Endothelial cell of umbilical vein (primary cell): Measurements from ENCODE around the gene KIFC1. TPM values are rescaled to one million over a fixed set of nuclear protein-coding genes. Genes with fewer than 3 reads are reported as not detected.
"Not testable (repeated sequence)": the region's sequence is repeated elsewhere in the genome, so short reads cannot be mapped to it uniquely, and the experiment has no call there.

Experiments used
- BruUV-seq: library from RNA; stranded (reverse); fragments of 400-500 nt; replicated peaks from 2 replicates; lab custom pipeline; 2021; lab: Mats Ljungman, UMichigan
- CTCF ChIA-PET: fragments of 300-600, 350-600 bp; sonication (Branson Sonifier 250); formaldehyde crosslinking; loops from one replicate; lab custom pipeline; 2021; ENCODE audit warnings: antibody characterized with exemption, inconsistent platforms; lab: Charles Lee
- POLR2A ChIA-PET: fragments of 300-600, 350-600 bp; sonication (Branson Sonifier 250); formaldehyde crosslinking; loops from one replicate; lab custom pipeline; 2021; ENCODE audit warnings: antibody characterized with exemption, inconsistent platforms; lab: Charles Lee
- DNase-seq: peaks from one replicate; pipeline ENCODE4 v3.0.0-alpha.2; 2011; ENCODE audit warnings: low read depth, low spot score
- FAIRE-seq: peaks from 2 replicates; lab custom pipeline; 2011; peaks lifted over from hg19 to GRCh38; lab: Jason Lieb, UNC
- H2AFZ ChIP-seq: 2 replicates; pipeline ENCODE4 v1.6.0; 2012; ENCODE audit warnings: low read depth, low read length, control low read depth, inconsistent platforms
- H3K27ac ChIP-seq: 2 replicates; pipeline ENCODE4 v1.5.1; 2011; ENCODE audit warnings: low read depth, mild to moderate bottlenecking, control low read depth, low read length, moderate library complexity; ENCODE audit not compliant: insufficient read depth
- H3K27me3 ChIP-seq, 2 experiments: 2 replicates each; pipeline versions ENCODE4 v1.6.0 to v1.6.1; 2011; ENCODE audit warnings: low read length in 2 of 2, mixed read lengths in 1 of 2; ENCODE audit not compliant: control insufficient read depth in 2 of 2, insufficient read depth in 2 of 2
- H3K36me3 ChIP-seq, 2 experiments: 2 replicates in 1 of 2; 3 replicates in 1 of 2; pipeline ENCODE4 v1.5.1; 2011; ENCODE audit warnings: low read length in 2 of 2, mild to moderate bottlenecking in 1 of 2, moderate library complexity in 1 of 2; ENCODE audit not compliant: control insufficient read depth in 2 of 2, insufficient read depth in 2 of 2; ENCODE audit errors: extremely low read depth in 1 of 2
- H3K4me1 ChIP-seq: 3 replicates; pipeline ENCODE4 v1.5.1; 2011; ENCODE audit warnings: mild to moderate bottlenecking, low read length; ENCODE audit not compliant: control insufficient read depth, insufficient read depth; ENCODE audit errors: extremely low read depth
- H3K4me2 ChIP-seq: 2 replicates; pipeline ENCODE4 v1.6.1; 2011; ENCODE audit warnings: low read length, control low read depth, mixed read lengths; ENCODE audit not compliant: insufficient read depth
- H3K4me3 ChIP-seq, 3 experiments: fragments of 200-600 bp in 1 of 3; sonication (generic), shearing (Covaris generic) in 1 of 3; replicated peaks in 1 of 3; 2 replicates each; pipeline ENCODE4 v1.5.1; 2011 to 2016; ENCODE audit warnings: control low read depth in 3 of 3, low read length in 3 of 3, mild to moderate bottlenecking in 2 of 3, inconsistent platforms in 1 of 3, low read depth in 1 of 3, moderate library complexity in 1 of 3; ENCODE audit not compliant: insufficient read depth in 1 of 3
- H3K79me2 ChIP-seq: 2 replicates; pipeline ENCODE4 v1.6.0; 2012; ENCODE audit warnings: low read length, inconsistent platforms; ENCODE audit not compliant: control insufficient read depth, insufficient read depth
- H3K9ac ChIP-seq: replicated peaks from 2 replicates; pipeline ENCODE3; 2011; ENCODE audit warnings: low read length, control low read depth; ENCODE audit not compliant: insufficient read depth; ENCODE audit errors: extremely low read depth
- H3K9me1 ChIP-seq: replicated peaks from 3 replicates; pipeline ENCODE4 v1.6.0; 2011; ENCODE audit warnings: mild to moderate bottlenecking, low read length; ENCODE audit not compliant: control insufficient read depth, insufficient read depth; ENCODE audit errors: extremely low read depth
- H3K9me3 ChIP-seq: replicated peaks from 2 replicates; pipeline ENCODE4 v1.5.1; 2012; ENCODE audit warnings: low read length, inconsistent platforms; ENCODE audit not compliant: control insufficient read depth, insufficient read depth
- H4K20me1 ChIP-seq: replicated peaks from 2 replicates; pipeline ENCODE3; 2011; ENCODE audit warnings: mild to moderate bottlenecking, low read length; ENCODE audit not compliant: control insufficient read depth, insufficient read depth; ENCODE audit errors: extremely low read depth
- EZH2 ChIP-seq: IDR thresholded peaks from 2 replicates; pipeline ENCODE4 v1.6.1; 2012; ENCODE audit warnings: borderline replicate concordance, low read depth, mild to moderate bottlenecking, moderate library complexity, low read length, inconsistent platforms; ENCODE audit not compliant: severe bottlenecking
- FOS ChIP-seq: IDR thresholded peaks from 2 replicates; pipeline ENCODE4 v1.6.1; 2011; ENCODE audit warnings: mild to moderate bottlenecking, low read length, moderate library complexity, borderline replicate concordance; ENCODE audit not compliant: insufficient read depth
- GATA2 ChIP-seq: IDR thresholded peaks from 2 replicates; pipeline ENCODE4 v1.7.0; 2011; ENCODE audit warnings: low read depth, mild to moderate bottlenecking, moderate library complexity, mixed read lengths, low read length; ENCODE audit not compliant: insufficient read length, insufficient read depth
- JUN ChIP-seq: IDR thresholded peaks from 2 replicates; pipeline ENCODE4 v1.6.1; 2011; ENCODE audit warnings: borderline replicate concordance, low read depth; ENCODE audit not compliant: insufficient read length, insufficient read depth
- MAX ChIP-seq: IDR thresholded peaks from 2 replicates; pipeline ENCODE4 v1.6.1; 2011; ENCODE audit not compliant: insufficient read depth, insufficient read length
- MYC ChIP-seq: IDR thresholded peaks from one replicate; pipeline ENCODE4 v1.6.1; 2011; ENCODE audit warnings: mild to moderate bottlenecking, low read depth, low read length
- POLR2A ChIP-seq: IDR thresholded peaks from 2 replicates; pipeline ENCODE4 v1.6.1; 2012; ENCODE audit warnings: low read depth, mild to moderate bottlenecking, control low read depth, low read length
- POLR2AphosphoS5 ChIP-seq: IDR thresholded peaks from 2 replicates; pipeline ENCODE4 v1.6.1; 2012; ENCODE audit warnings: low read depth, mild to moderate bottlenecking, control low read depth, low read length, moderate library complexity; ENCODE audit not compliant: insufficient read depth
- dilution Hi-C: fragments of 300-500 bp; cut with MboI; formaldehyde crosslinking; loops from one replicate; pipeline ENCODE4 v1.15.0; 2019; ENCODE audit warnings: low sequenced_read_pairs; ENCODE audit not compliant: extremely low pct_ligation_motif_present
- intact Hi-C: fragments of 100-400 bp; cut with micrococcal nuclease; formaldehyde crosslinking; loops from one replicate; pipeline ENCODE4 v1.10.0; 2022
- polyA plus RNA-seq, 4 experiments: library from polyadenylated mRNA; depleted of rRNA in 3 of 4; stranded (reverse) in 3 of 4; unstranded in 1 of 4; fragments of >200 nt; gene quantifications; 2 replicates each; pipeline versions ENCODE4 v1.2.1 to v1.2.3, GENCODE V29; 2011 to 2012; ENCODE audit warnings: missing spikeins in 1 of 4
- total RNA-seq: library from RNA; stranded (reverse); gene quantifications from 2 replicates; pipeline ENCODE4 v1.2.3, GENCODE V29; 2021
- TF ChIP-seq, protein P1 (sequence below), 2 donors: IDR thresholded peaks; 1 replicate in 1 of 2; 2 replicates in 1 of 2; pipeline ENCODE4 v1.5.1; 2011; ENCODE audit warnings: low read length in 2 of 2, mild to moderate bottlenecking in 2 of 2, moderate library complexity in 2 of 2, control low read depth in 1 of 2, inconsistent platforms in 1 of 2, low read depth in 1 of 2; ENCODE audit not compliant: insufficient read depth in 1 of 2; ENCODE audit errors: extremely low read depth in 1 of 2

Gene KIFC1
- total and polyA plus RNA-seq, 2 donors (not counting 3 experiments of a cell fraction or from before 2014, with no cell fraction given): 39.3 to 63.4 TPM

DNA sequence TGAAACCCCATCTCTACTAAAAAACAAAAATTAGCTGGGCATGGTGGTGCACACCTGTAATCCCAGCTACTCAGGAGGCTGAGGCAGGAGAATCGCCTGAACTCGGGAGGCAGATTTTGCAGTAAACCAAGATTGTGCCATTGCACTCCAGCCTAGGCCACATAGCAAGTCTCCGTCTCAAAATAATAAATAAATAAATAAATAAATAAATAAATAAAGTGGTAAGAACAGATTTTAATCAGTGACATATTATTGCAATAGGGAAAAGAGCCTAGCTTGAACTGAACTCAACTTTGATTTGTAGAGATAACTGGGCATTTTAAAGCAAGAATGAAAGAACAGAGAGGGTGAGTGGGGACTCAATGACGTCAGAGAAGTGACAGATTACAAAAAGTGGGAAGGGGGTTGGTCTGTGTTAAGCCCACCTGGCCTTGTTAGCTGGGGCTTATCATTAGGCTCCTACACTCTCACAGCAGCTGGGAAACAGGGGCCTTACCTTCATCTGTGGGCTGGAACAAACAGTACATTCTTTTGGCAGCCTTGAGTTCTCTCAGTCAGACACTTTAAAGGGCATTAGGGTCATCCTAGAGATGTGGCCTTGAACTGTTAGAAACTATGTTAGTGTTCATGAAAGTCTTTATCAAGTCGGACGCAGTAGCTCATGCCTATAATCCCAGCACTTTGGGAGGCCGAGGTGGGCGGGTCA, 24.5 kb upstream of the KIFC1 start:
- dilution Hi-C loops (no loop called here), intact Hi-C loops (no loop called here)
- Histone ChIP-seq H3K4me3 (no peak overlapping the region), H4K20me1 (no peaks in the 10 kb centered on the region), H3K36me3 (no peaks in the 10 kb centered on the region), H3K9ac (no peak overlapping the region), H3K4me2 (no peak overlapping the region), H2AFZ (no peak overlapping the region), H3K4me1 (no peaks in the 10 kb centered on the region), H3K27ac (no peak overlapping the region), H3K27me3 (peaks cover 0 to 2% of the 10 kb centered on the region in 2 experiments), H3K9me1 (no peaks in the 10 kb centered on the region), H3K79me2 (no peaks in the 10 kb centered on the region), H3K9me3 (no peaks in the 10 kb centered on the region)
- no peak for DNase-seq
- TF ChIP-seq FOS (no peak), POLR2AphosphoS5 (no peak), MYC (no peak), EZH2 (no peak), MAX (no peak), JUN (no peak), GATA2 (no peak), POLR2A (no peak)
- TF ChIP-seq, protein P1, sequence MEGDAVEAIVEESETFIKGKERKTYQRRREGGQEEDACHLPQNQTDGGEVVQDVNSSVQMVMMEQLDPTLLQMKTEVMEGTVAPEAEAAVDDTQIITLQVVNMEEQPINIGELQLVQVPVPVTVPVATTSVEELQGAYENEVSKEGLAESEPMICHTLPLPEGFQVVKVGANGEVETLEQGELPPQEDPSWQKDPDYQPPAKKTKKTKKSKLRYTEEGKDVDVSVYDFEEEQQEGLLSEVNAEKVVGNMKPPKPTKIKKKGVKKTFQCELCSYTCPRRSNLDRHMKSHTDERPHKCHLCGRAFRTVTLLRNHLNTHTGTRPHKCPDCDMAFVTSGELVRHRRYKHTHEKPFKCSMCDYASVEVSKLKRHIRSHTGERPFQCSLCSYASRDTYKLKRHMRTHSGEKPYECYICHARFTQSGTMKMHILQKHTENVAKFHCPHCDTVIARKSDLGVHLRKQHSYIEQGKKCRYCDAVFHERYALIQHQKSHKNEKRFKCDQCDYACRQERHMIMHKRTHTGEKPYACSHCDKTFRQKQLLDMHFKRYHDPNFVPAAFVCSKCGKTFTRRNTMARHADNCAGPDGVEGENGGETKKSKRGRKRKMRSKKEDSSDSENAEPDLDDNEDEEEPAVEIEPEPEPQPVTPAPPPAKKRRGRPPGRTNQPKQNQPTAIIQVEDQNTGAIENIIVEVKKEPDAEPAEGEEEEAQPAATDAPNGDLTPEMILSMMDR (IDR thresholded peaks at IDR 0.05; ENCODE audit: extremely low read depth in 1 of 2, insufficient read depth in 1 of 2, low read depth in 1 of 2, low read length in 2 of 2): no peak
- FAIRE-seq: no peak
- POLR2A ChIA-PET: no interaction called here
- BruUV-seq: no TSS peak
- CTCF ChIA-PET: no interaction called here

- H2AFZ ChIP-seq, H3K4me2 ChIP-seq, H3K4me3 ChIP-seq, DNase-seq, H3K9me1 ChIP-seq, FAIRE-seq, intact Hi-C loops, CTCF ChIA-PET, POLR2A ChIA-PET, H3K36me3 ChIP-seq, dilution Hi-C loops, H4K20me1 ChIP-seq, BruUV-seq, H3K27me3 ChIP-seq, H3K4me1 ChIP-seq, H3K27ac ChIP-seq, H3K9ac ChIP-seq, H3K79me2 ChIP-seq, H3K9me3 ChIP-seq: not testable (repeated sequence)
These were observed 24.0 kb upstream of the KIFC1 start for GRCh38 chr6:33367715-33368025.

DNA sequence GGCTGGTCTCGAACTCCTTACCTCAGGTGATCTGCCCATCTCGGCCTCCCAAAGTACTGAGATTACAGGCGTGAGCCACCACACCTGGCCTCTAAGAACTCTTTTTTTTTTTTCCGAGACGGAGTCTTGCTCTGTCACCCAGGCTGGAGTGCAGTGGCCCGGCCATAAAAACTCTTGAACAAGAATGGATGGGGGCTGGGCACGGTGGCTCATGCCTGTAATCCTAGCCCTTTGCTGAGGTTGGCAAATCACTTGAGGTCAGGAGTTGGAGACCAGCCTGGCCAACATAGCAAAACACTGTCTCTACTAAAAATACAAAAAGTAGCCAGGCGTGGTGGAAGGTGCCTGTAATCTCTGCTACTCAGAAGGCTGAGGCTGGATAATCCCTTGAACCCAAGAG, 19.7 kb upstream of the KIFC1 start:
- POLR2A ChIA-PET, intact Hi-C loops, H3K36me3 ChIP-seq, H3K4me2 ChIP-seq, BruUV-seq, H2AFZ ChIP-seq, H3K4me3 ChIP-seq, DNase-seq, H4K20me1 ChIP-seq, H3K79me2 ChIP-seq, H3K9me1 ChIP-seq, FAIRE-seq, H3K9ac ChIP-seq, H3K27ac ChIP-seq, H3K4me1 ChIP-seq, H3K9me3 ChIP-seq, H3K27me3 ChIP-seq, dilution Hi-C loops: not testable (repeated sequence)
- CTCF ChIA-PET: interaction anchor here (1.2 kb wide), 1 partner anchor 27 kb away, joined by 4 read pairs; no protein-coding TSS in a partner anchor
